ENCODE results near the gene EVI5L.

EVI5L gene

DNA sequence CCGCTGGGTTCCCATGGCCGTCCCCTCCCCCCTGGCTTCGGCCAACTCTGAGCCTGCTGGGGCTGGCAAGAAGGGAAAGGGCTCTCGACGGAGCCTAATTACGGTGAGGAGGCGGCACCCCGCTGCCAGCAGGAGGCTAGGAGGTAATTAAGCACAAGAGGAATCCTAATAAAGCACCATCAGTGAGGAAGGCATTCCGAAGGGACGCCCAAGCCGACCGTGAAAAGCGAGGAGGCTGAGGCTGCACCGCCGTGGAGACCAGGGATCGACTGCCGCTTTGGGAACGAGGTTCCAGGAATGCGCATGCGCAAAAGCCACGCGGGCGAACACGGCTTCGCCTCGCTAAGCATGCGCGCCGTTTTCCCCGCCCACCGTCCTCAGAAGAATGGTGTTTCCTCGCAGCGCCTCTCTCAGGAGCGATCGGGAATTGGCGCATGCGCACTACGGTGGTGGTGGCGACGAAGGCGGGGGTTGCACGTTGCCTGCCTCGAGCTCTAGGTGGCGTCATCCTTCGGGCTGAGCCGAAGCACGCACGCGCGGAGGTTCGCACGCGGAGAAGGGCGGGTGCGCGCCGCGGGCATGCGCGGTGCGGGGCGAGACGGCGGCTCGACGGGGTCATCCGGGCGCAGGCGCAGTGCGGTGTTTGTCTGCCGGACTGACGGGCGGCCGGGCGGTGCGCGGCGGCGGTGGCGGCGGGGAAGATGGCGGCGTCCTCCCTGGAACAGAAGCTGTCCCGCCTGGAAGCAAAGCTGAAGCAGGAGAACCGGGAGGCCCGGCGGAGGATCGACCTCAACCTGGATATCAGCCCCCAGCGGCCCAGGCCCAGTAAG, 73.4 kb downstream of the EVI5L start, which contains the start of gene MAP2K7:
MAP2K7 (plus strand) TSS at position 634 of the 830 bp plus-strand sequence; CDS start at position 702, 68 bp downstream.
- DNase-seq: peak; percentile 100

DNA sequence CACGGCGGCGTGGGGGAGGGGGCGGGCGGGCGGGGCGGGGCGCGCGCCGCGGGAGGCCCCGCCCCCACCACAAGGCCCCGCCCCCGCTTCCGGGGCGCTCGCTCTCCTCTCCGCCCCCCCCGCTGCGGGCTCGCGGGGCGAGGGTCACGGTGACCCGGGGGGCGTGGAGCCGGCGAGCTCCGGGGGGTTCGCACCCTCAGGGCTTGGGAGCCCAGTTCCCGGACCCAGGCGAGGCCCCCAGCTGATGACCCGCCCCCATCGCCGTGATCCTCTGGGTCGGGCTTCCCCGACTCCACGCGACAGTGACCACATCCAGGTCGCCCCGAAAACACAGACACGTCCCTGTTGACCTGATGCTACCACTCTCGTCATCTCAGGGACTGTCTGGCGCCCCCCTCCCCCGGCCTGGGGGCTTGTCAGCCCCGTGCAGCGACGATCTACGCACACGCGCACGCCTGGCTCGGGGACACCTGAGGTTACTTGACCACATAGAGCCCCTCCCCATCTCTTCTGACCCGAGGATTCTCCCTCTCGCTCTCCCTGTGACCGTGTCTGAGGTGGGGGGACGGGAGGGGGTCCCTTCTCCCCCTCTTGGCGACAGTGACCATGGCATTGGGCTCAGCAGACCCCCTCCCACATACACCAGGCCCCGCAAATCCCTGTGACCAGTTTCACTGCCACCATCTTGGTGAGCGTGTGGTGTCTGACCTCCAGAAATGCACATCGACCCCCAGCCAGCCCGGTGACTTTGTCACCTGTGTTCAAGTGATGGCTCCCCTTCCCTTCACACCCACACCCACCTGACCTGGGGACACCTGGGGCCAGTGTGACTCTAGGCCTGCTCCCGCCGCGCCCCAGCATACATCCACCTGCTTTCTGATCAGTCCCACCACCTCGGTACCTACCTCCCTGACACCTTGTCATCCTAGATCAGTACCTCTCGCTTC, 74.3 kb downstream of the EVI5L start:
- peak; percentile 45 for DNase-seq

DNA sequence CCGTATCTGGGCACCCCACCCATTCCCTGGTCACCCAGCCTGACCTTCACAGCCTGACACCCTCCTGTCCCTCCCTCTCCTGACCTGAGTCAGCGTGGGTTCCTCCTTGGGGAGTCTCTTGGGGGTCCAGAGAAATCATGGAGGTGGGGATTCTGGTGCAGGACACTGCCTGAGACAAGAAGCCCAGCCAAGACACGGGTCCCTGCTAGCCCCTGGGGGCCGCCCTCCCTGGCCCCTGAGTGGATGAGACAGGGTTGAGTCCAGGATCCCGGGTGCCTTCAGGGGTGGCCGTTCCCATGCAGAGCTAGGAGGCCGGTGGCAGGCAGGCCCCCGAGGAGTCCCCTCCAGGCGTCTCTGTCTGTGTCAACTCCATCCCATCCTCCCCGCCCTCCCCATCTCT, 75.2 kb downstream of the EVI5L start:
- DNase-seq: no peak

DNA sequence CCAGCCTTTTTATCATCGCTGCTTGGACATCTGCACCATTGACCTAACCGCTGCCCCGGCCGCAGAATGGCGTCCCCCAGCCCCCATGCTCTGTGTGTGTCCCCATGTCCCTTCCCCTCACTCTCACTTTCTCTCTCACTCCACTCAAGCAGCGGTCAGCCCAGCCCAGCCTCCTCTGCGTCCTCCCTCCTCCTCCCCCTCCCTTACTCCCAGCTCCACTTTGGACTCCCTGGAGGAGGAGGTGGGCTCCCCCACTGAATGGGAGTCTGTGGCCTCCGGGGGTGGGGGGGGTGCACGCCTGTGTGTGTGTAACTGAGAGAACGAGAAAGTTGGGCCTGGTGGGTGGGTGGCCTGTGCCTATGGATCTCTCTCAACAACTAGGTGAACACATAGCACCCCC, 75.8 kb downstream of the EVI5L start:
- DNase-seq: no peak

DNA sequence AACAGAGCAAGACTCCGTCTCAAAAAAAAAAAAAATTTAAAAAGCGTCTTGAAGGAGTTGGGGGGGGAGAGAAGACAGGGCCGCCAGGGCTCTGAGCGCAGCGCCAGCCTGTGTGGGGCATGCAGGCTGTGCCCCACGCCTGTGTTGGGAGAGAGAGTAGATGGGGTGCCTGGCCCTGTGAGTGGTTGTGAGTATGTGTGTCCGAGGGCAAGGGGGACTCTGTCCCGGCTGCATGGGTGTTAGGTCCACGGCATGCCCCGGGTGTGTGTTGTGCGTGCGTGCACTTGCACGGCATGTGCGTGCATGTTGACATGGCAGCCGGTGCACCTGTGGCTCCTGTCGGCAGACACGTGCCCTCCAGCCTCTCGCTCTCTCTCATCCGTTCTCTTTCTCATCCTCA, 77.1 kb downstream of the EVI5L start:
- no peak for DNase-seq

DNA sequence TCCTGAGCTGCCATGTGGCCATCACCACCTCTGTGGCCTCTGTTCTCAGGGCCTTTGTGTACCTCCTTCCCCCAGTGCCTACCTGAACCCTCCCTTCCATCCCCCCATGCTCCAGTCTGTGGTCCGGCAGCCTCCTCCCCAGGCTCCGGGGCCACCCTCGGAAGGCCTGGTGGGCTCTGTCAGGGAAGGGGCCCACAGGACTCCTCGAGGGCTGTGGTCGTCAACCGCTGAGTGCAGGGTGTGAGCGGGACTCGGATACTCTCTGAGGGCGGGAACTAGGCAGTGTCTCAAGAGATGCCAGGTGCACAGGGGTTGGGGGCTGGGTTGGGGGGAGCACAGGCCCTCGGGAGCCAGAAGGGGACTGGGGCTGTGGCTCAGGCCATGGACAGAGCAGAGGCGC, 77.5 kb downstream of the EVI5L start:
- DNase-seq: no peak

DNA sequence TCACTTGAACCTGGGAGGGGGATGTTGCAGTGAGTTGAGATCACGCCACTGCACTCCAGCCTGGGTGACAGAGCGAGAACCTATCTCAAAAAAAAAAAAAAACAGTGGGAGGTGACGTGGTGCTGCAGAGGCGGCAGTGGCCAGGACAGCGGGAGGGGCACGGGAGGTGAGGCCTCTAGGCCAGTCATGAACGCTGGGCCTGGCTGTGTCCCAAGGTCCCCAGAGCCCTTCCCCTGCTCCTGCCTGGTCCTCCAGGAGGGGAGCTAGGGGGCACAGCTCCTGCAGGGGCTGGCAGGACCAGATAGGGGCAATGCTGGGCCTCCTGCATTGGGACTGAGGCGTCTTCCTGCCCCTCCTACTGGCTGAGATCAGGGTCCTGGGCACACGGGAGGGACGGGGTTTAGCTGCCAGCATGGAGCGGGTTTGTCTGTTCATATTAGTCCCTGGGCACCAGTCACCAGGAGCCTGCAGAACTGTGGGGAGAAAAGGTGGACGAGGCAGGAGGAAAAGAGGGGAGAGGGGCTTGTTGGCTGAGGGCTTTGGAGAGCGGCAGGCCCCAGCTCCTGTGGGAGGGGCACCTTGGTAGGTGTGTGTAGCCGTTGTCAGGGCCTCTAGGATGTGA, 78.2 kb downstream of the EVI5L start:
- DNase-seq: no peak

DNA sequence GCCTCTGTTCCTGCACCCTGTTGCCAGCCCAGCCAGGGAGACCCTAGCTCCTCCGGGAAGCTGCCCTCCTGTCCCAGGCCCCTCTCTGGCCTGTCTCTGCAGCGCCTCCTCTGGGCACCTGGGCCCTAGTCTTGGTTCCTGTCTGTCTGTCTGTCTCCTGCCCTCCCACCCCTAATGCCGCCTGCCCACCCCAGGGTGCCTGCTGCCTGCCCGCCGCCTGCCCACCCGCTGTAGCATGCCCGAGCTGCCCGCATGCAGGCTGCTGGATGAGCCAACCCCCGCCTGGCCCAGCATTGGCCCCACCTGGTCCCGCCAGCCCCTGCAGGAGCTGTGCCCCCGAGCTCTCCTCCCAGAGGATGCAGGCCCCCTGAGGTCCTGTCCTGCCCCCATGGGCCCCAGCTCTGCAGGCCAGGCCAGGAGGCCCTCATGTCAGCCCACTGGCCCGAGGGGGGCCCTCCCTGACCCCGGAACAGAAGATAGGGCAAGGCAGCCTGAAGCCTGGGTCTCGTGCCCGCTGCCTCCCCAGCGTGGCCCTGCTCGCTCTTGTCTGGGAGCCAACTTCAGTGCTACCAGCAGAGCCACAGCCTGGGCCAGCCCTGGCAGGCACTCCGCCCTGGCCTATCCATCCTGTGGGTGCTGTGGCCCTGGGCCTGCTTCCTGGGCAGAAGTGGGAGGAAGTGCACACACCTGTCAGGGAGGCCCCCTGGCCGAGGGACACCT, 78.9 kb downstream of the EVI5L start:
- no peak for DNase-seq

DNA sequence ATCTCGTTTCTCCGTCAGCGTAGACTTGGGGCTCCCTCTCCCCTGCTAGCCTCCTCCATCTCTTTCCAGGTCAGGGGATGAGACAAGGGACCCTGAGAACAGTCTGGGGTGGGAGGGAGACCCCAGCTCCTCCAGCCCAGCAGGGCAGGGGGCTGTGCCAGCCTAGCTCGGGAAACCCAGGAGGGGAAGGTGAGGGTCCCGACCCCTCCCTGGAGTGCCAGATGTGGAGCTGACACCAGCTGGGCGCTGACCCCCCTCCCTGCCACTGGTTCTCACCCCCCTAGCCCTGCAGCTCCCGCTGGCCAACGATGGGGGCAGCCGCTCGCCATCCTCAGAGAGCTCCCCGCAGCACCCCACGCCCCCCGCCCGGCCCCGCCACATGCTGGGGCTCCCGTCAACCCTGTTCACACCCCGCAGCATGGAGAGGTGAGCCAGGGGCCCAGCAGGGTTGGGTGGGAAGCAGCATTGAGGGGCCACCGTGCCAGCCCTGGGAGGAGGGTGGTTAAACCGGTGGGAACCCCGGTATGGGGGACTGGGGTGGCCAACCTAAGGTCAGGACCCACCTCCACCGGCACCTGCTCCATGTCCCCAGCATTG, 79.6 kb downstream of the EVI5L start:
- no peak for DNase-seq

DNA sequence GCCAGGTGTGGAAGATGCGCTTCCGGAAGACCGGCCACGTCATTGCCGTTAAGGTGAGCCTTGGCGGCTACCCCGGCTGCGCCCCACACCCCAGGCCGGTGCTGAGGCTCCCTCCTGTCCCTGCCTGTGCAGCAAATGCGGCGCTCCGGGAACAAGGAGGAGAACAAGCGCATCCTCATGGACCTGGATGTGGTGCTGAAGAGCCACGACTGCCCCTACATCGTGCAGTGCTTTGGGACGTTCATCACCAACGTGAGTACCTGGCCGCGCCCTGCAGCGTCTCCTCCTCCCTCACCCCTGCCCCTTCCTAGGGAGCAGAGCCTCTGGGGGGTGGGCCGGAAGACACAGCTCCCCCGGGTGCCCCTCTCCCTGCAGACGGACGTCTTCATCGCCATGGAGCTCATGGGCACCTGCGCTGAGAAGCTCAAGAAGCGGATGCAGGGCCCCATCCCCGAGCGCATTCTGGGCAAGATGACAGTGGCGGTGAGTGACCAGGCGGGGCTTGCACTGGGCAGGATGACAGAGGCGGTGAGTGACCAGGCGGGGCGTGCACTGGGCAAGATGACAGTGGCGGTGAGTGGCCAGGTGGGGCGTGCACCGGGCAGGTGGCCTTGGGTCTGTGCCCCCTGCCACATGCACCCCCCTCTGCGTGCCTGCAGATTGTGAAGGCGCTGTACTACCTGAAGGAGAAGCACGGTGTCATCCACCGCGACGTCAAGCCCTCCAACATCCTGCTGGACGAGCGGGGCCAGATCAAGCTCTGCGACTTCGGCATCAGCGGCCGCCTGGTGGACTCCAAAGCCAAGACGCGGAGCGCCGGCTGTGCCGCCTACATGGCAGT, 80.5 kb downstream of the EVI5L start:
- DNase-seq: no peak

DNA sequence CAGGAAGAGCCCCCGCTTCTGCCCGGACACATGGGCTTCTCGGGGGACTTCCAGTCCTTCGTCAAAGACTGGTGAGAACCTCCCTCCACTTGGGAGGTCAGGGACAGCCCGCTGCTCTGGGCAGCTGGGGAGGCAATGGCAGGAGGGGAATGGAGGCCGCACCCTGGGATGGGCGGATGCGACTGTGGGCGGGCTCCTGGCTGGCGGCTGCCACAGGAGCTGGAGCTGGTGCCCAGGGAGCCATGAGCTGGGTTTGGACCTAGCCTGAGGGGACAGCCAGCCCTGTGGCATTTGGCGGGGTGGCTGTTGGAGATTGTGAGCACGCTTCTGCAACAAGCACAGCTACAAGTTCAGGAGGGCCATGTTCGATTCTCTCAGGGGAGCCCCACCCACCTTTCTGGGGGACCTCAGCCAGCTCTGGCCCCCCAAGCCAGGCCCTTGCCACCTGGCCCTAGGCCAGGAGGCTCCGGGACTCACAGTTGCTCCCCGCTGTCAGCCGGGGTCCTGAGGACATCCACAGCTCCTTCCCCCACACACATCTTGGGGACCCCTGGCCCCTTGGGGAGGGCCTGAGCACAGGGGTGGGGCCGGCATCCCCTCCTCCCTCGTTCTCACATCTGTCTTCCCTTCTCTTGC, 81.6 kb downstream of the EVI5L start:
- DNase-seq: no peak

DNA sequence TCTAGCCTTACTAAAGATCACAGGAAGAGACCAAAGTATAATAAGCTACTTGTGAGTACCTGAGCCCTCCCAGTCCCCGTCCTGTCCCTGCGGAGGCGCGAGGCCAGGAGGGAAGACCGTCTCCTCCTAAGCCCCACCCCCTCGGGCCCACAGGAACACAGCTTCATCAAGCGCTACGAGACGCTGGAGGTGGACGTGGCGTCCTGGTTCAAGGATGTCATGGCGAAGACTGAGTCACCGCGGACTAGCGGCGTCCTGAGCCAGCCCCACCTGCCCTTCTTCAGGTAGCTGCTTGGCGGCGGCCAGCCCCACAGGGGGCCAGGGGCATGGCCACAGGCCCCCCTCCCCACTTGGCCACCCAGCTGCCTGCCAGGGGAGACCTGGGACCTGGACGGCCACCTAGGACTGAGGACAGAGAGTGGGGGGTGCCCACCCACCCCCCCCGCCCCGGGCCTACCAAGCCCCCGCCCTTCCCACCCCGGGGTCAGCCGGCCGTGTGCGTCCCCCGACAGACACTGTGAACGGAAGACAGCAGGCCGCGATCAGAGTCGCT, 82.2 kb downstream of the EVI5L start:
- no peak for DNase-seq

DNA sequence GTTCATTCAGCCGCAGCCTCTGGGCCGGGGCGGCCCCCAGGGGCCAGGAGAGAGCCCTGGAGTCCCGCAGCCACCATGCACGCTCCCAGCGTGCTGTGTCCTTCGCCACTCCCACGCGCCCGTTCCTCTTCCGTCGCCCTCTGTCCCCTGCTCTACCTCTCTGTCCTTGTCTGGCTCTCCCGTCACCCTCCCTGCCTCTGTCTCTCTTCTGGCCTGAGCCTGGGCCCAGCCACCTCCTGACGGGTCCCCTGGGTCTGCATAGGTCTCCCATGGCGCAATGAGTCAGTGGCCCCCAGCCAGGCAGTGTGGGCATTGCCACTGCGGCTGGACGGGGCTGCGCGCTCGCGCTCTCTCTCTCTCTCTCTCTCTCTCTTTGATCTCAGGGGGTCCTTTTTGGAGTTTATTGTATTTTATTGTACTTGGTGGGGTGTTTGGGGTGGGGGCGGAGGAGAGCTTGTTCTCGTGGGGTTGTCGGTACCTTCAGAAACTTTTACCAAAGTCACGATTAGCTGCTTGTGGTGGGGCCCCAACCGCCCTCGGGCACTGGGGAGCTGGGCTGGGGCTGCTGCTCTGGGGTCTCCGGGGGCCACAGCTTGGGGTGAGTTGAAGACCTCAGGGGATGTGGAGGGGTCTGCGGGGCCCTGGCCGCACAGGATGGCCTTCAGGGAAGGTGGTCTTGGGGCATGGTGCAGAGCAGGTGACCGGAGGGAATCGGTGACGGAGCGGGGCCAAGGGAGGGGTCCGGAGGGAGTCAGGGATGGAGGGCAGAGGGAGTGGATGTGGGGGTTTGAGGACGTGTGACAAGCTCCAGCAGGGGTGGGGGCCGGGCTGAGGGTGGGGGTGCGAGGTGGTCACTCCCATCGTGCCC, 82.9 kb downstream of the EVI5L start:
- no peak for DNase-seq

DNA sequence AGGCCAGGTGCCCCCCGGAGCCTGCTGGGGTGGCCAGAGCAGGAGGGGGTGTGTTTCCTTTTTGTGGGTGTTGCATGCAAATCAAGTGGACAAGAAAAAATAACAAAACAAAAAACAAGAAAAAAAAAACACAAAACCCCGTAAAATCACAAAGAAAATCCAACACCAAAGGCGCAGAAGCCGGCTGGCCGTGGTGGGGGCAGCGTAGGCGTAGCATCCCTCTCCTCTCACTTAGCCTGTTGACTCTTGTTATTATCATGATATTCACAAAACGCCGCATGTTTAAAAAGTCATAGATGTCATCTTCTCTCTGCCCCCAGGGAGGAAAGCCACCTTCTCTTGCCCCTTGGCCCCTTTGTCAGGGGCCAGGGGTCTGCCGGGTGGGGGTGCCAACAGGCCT, 83.6 kb downstream of the EVI5L start:
- no peak for DNase-seq

DNA sequence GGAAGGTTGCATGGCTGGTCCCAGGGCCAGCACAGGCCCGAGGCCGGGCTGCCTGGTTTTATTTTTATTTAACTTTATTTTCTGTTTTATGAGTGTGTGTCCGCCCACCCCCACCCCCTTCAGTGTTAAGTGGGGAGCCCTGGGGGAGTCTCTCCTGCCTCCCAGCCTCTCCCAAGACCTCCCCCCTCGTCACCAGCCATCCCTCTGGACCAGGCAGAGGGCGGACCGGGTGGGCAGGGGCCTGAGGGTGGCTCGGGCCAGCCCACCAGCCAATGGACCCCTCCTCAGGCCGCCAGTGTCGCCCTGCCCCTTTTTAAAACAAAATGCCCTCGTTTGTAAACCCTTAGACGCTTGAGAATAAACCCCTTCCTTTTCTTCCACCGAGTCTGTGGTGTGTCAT, 84.1 kb downstream of the EVI5L start:
- DNase-seq: no peak
